ES-I3 (cell line): ENCODE data around the gene PFKL.

ENCODE experiments used
- H3K36me3 ChIP-seq: 2 replicates; pipeline ENCODE4 v1.6.1; 2013; ENCODE audit warnings: mild to moderate bottlenecking, low read length, control low read depth, moderate library complexity; ENCODE audit not compliant: insufficient read depth
- H3K4me1 ChIP-seq: 2 replicates; pipeline ENCODE4 v1.6.1; 2013; ENCODE audit warnings: mild to moderate bottlenecking, control low read depth, low read length; ENCODE audit not compliant: insufficient read depth
- H3K9ac ChIP-seq: 2 replicates; pipeline ENCODE4 v1.6.1; 2013; ENCODE audit warnings: low read depth, mild to moderate bottlenecking, low read length, moderate library complexity
- H3K9me3 ChIP-seq: 2 replicates; pipeline ENCODE4 v1.6.1; 2013; ENCODE audit warnings: mild to moderate bottlenecking, low read length, moderate library complexity; ENCODE audit not compliant: control insufficient read depth, insufficient read depth

The PFKL gene

DNA sequence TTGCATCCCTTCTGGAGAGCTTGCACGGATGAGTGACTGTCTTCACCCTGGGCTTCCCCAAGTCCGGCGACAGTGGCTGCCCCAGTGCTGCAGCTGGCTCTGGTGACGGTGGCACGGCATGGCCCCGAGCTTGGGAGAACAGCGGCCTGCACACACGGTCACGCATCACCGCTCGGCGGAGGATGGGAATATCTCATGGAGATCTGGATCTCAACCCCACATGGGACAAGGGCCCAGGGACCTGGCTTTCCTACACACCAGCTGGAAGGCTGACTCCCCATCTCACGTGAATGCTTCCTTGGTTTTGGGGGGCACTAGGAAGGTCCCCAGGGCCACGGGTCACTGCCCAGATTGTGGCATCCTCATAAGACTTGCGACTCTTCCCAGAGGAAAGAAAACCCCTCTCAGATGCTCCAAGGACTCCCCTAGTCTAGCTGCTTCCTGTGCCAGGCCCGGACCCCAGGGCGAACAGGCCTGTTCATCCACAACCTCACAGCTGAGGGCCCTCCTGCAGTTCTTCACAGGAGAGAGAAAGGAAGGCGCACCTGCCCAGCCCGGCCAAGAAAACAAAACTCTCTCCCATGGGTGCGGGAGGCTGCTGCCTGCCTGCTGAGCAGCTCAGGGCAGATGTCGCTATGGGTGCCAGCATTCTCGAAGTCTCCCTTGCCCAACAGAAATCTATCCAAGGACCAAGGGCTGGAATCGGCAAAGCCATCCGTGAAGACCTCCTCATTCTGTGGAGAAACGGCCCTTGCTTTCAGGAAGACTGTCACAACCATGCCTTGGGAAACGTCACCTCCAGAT, 29.4 kb downstream of the PFKL start:
- no peak overlapping the region for H3K9ac ChIP-seq

DNA sequence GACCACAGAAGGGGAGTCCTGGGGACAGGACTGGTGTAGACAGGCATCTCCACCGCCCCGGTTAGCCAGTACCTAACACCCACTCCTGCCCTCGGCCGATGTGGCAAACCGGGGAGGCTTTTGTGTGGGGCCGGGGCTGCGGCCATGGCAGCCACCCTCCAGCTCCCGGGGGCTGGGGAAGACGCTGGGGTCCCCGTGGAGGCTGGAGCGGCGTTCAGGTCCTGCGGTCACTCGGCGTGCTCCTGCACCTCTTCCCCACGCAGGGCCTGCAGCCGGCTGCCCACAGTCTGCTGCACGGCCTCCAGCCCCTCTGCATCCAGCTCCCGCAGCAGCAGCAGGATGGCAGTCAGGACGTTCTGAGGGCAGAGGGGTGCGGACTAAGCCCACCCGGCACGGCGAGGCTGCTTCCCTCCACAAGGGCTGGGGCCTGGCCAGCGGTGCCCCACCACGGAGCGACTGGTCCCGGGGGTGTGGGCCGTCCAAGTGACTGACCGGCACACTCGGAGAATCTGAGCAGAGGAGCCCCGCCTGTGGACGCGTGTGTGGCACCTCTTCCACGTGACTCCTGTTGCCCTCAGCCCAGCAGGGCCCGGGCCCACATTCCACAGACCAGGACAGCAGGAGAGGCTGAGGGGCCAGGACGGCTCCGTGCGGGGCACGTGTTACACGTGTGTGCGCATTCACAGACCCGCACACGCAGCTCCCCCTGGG, 30.3 kb downstream of the PFKL start:
- Histone ChIP-seq H3K4me1 (peaks cover 3% of the 10 kb centered on the region; the same call in 1 of the 2 replicates), H3K9me3 (no peaks in the 10 kb centered on the region), H3K9ac (no peak overlapping the region), H3K36me3 (no peaks in the 10 kb centered on the region)

More for the DNA sequence above, 29.4 kb downstream of the PFKL start:
- H3K36me3 ChIP-seq, result no peaks in the 10 kb centered on the region
- H3K4me1 ChIP-seq, result peaks cover 3% of the 10 kb centered on the region; the same call in 1 of the 2 replicates
- H3K9me3 ChIP-seq, result no peaks in the 10 kb centered on the region

DNA sequence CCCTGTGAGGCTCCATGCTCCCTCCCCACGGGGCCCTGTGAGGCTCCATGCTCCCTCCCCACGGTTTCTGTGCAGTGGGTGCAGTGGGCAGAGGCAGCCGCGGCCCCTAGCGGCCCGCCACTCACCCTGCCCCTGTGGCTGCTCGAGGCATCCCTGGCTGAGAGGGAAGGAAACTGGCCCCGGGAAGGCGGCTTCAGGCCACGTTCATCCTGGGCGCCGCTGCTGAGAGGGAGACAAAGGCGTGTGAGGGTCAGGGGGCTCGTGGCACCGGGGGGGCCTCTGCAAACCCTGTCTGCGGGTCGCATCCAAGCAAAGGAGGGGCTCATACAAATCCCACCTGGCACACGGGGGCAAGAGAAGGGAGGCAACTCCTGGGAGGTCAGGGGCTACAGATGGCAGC, 30.8 kb downstream of the PFKL start:
- Histone ChIP-seq H3K36me3 (no peaks in the 10 kb centered on the region), H3K4me1 (peaks cover 3% of the 10 kb centered on the region; the same call in 1 of the 2 replicates), H3K9me3 (no peaks in the 10 kb centered on the region), H3K9ac (no peak overlapping the region)

DNA sequence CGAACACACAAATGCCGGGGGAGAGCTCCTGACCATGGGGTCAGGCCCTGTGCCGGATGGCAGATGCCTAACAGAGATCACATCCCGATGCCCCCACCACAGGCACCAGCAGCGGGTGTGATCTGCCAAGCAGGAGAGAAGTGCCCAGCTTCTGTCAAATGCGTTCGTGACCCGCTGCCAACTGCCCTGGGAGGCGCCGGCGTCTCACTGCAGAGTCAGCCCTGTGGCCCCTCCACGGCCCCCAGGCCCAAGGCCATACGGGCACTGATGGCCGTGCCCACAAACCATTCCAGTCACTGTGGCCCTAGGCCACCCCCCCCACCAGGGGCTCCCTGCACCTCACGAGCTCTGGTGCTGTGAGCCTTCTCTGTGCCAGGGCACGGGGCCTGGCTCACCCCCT, 31.4 kb downstream of the PFKL start:
- H3K9me3 ChIP-seq, result no peaks in the 10 kb centered on the region
- no peak overlapping the region for H3K9ac ChIP-seq
- H3K36me3 ChIP-seq, result no peaks in the 10 kb centered on the region
- peaks cover 3% of the 10 kb centered on the region; the same call in 1 of the 2 replicates for H3K4me1 ChIP-seq

DNA sequence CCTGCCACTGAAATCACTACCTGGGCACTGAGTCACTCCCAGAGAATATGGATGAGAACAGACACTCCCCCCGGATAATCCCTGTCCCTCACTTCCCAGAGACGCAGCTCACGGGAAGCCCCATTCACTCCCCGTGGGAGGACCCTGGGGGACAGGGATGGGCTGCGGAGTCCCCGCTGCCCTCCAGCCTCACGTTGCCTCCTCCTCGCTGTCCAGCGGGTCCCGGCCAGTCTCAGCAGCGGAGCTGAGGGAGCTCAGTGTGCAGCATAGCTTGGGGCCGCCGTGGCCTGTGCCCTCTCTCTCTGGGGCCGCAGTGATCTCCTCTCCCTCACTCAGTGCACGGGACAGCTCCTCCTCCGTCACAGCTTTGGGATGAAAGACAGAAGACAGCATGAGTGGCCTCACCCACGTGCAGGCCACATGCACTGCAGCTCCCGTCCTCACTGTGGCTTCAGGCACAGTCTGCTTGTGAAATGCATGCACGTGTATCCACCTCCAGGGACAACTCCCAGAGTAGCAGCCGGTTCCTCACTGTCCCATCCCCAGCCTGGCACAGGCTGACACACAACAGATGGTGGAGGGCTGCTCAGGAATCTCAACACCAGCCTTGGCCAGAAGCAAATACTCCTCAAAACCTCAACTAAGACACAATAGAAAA, 31.9 kb downstream of the PFKL start:
- Histone ChIP-seq H3K4me1 (peaks cover 3% of the 10 kb centered on the region; the same call in 1 of the 2 replicates), H3K9me3 (no peaks in the 10 kb centered on the region), H3K36me3 (no peaks in the 10 kb centered on the region), H3K9ac (no peak overlapping the region)

DNA sequence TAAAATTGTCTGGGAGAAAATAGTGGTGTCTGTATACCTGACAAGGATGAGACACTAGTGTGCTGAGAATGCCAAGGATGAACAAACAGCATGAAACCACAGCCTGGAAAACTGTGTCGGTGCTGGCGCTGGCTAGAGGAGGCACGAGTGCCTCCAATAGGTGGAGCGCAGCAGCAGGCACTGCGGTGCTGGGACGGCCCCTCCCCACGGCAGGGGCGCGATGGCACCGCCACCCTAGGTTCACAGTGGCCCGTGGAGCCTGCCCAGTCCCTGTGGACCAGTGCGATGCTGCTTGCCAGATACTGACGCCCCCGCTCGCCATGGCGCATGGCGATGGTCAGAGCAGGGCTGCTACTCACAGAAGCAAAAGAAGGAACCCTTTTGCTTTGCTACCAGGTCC, 32.5 kb downstream of the PFKL start:
- Histone ChIP-seq H3K9me3 (no peaks in the 10 kb centered on the region), H3K9ac (no peak overlapping the region), H3K4me1 (peaks cover 3% of the 10 kb centered on the region; the same call in 1 of the 2 replicates), H3K36me3 (no peaks in the 10 kb centered on the region)

DNA sequence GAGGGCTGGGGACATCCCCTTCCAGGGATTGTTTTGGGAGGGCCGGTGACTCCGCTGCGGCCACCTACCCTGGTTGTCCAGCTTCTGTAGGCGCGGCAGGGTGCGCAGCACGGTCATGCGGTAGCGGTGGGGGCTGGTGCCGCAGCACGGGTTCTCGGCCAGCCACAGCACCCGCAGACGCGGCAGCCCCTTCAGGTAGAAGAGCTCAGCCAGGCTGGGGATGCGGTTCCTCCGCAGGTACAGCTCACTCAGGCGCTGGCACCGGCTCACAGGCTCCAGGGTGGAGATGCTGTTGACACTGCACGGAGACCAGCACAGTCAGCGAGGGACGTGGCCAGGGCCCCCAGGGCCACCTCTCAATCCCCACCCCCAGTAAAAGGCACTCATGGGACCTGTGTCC, 33.1 kb downstream of the PFKL start:
- Histone ChIP-seq H3K9ac (no peak overlapping the region), H3K36me3 (no peaks in the 10 kb centered on the region), H3K9me3 (no peaks in the 10 kb centered on the region), H3K4me1 (peaks cover 3% of the 10 kb centered on the region)

DNA sequence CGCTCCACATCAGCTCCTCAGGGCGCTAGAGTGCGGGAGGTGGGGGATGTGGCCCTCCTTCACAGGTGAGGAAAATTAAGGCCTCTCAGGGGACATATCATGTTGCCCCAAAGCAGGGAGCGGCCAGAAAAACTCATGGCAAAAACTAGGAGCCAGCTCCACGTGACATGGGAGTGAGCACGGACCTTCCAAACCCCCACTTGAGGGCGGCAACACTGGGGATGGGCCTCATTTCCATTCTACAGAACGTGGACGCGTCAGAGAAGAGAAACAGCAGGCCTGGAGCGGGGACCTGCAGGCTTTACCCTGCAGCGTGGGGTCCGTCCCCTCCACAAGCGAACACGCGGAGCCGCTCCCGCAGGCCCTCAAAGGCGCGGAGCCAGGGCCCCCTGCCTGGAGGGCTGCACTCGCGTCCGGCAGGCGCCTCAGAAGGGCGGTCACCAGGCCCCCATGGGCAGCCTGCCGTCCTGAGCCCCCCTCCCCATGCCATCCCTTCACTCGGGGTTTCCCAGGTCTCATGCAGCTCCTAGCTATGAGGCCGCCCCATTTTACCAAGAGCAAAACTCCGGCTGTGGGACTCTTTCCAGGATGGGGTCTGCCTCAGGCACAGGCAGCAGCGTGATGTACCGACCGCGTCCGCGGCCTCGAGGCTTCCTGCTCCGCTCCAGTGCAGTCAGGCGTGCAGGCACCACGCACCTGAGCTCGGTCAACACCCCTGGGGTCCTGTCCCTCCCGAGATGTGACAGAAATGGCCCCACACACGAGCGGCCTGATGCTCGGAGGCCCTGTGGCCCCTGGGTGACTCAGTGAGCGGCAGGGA, 33.9 kb downstream of the PFKL start:
- Histone ChIP-seq H3K9ac (no peak overlapping the region), H3K4me1 (peaks cover 3% of the 10 kb centered on the region), H3K9me3 (no peaks in the 10 kb centered on the region), H3K36me3 (no peaks in the 10 kb centered on the region)

DNA sequence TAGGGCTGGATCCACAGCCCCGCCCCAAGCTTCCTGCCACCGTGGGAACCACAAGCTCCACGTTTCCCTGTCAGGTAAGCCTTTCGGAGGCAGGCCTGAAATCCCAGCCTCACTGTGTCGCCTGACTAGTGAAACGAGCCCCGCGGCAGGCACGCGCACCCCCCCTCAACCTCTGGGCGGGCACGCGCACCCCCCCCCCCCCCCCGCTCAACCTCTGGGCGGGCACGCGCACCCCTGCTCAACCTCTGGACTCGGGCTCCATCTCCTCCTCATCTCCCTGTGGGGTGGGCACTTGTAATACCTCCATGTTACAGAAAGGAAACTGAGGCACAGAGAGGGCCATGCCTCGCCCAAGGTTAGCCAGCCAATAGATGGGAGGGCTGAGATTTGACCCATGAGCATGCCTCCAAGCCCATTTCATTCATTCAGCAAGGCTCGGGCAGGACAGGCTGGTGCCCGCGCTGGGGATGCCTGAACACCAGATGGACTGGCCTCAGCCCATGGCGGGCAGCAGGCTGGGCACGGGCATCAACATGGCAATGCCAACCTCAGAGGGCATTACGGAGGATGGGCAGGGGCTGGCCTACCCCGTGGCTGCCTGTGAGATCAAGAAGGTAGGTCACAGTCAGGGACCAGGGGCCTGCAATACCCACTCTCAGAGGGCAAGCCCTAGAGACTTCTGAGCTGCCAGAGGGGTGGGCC, 34.6 kb downstream of the PFKL start:
- no peaks in the 10 kb centered on the region for H3K9me3 ChIP-seq
- no peaks in the 10 kb centered on the region for H3K36me3 ChIP-seq
- no peak overlapping the region for H3K9ac ChIP-seq
- peaks cover 3% of the 10 kb centered on the region for H3K4me1 ChIP-seq

DNA sequence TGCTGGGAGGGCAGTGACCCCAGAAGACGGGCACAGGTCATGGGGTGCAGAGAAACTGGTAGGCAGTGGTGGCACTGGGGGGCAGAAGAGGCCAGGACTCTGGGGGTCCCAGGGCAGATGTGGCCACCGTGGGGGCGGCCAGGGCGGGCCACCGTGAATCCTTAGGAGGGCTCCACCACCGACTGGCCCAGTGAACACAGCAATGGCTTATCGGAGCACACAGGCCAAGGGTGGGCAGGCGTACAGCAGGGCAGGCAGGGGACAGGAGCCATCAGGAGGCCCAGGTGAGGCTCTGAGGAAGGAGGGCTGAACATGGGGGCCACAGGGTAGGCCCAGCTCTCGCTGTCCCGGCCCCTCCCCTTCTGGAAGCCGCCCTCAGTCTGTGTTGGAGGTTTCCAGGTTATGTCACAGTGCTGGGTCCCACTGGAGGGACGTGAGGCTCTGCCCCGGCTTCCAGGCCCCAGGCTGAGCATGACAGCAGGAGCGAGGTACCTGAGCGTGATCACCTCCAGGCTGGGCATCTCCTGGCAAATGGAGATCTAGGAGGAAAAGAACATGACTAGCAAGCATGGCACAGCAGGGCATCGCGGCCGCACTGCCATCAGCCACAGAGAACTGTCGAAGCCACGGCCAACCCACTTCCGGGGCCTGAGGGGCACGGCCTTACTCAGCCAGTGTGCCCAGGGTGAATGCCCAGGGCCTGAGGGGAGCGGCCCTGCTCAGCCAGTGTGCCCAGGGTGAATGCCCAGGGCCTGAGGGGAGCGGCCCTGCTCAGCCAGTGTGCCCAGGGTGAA, 35.6 kb downstream of the PFKL start:
- Histone ChIP-seq H3K36me3 (no peaks in the 10 kb centered on the region), H3K9ac (no peak overlapping the region), H3K4me1 (peaks cover 11% of the 10 kb centered on the region), H3K9me3 (no peaks in the 10 kb centered on the region)

DNA sequence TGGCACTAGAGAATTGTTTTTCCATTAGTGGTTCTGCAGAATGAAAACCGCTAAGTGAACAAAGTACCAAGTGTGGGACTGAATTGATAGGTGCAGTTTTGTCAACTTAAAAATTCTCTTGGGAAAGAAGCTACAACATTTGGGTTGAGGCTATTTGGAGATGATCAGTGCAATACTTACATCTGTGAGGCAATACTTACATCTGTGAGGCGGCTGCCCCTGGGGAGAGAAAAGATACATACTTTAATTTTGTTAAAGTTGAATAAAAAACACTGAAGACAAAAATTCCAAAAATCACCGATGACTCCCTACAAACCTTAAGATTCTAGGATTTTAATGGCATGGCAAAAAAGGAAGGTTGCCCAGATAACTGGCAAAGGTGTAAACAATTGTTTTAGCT, 37.6 kb downstream of the PFKL start:
- Histone ChIP-seq H3K9me3 (no peaks in the 10 kb centered on the region), H3K4me1 (peaks cover 16% of the 10 kb centered on the region), H3K9ac (no peak overlapping the region; the same call in 1 of the 2 replicates), H3K36me3 (no peaks in the 10 kb centered on the region)

DNA sequence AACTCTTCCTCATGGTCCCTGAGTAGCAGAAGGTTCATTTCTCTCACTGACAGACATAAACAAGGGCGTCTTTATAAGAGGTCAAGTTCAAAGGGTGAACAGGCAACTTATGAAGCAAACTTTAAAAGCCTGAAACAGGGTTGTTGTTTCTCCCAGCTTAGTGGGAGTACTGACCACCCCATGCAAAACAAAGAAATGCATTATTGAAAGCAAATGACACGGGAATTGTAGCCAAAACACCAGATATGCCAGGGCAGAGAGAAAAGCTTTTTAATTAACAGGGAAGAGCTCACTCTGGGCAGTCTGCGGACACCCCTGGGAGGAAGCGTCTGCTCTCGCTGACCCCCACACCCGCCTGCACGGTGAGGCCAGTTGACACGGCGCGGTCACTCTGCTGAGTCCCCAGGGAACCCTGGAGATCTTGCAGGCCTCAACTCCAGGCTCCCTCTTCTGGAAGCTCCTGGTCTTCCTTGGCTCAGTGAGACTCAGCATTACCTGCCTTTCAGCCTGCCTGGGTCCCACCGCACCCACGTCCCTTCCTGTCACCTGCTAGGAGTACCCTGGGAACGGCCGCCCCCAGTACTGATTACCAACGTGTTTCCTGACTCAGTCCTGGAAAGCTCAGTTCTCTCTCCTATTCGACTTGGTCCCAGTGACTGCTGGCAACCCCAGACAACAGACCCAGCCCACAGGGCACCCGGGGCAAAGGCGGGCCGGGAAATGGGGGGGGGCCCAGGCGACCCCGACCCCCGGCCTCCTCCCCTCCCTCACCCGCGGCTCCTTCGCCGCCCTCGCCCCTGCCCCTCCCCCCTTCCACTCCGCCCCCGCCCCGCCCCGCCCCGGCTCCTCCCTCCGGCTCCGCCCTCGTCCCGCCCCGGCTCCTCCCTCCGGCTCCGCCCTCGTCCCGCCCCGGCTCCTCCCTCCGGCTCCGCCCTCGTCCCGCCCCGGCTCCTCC, 38.4 kb downstream of the PFKL start:
- Histone ChIP-seq H3K9ac (peak overlapping the region; percentile 47; the same call in 1 of the 2 replicates), H3K4me1 (peaks cover 22% of the 10 kb centered on the region), H3K36me3 (no peaks in the 10 kb centered on the region), H3K9me3 (no peaks in the 10 kb centered on the region)
